CD4-positive, alpha-beta T cell treated with Interleukin-21 for 1 hour (primary cell): ENCODE measurements around the gene CHODL.

Experiments used
- DNase-seq: peaks from one replicate; pipeline ENCODE4 v3.0.0-alpha.2; 2020

Gene CHODL

GRCh38 chr21:18244671-18245463 lies at the start of gene CHODL:
CHODL (plus strand) TSS chr21:18244833; CDS start chr21:18245224, 391 bp downstream.
- no peak for DNase-seq

GRCh38 chr21:18204931-18205330 lies 39.7 kb upstream of the CHODL start:
- DNase-seq = peak; percentile 7

GRCh38 chr21:18218331-18218730 lies 26.3 kb upstream of the CHODL start:
- no peak for DNase-seq

GRCh38 chr21:18220498-18220897 lies 24.1 kb upstream of the CHODL start:
- DNase-seq = no peak

- DNase-seq = no peak
Measured at GRCh38 chr21:18222346-18222745, 22.3 kb upstream of the CHODL start.

GRCh38 chr21:18228060-18228739 lies 16.4 kb upstream of the CHODL start:
- DNase-seq = no peak

GRCh38 chr21:18235545-18235944 lies 9.1 kb upstream of the CHODL start:
- DNase-seq = no peak

- no peak for DNase-seq
Measured at GRCh38 chr21:18245464-18245967, 883 bp downstream of the CHODL start.

GRCh38 chr21:18248171-18248570 lies 3.5 kb downstream of the CHODL start:
- DNase-seq = no peak

GRCh38 chr21:18249672-18250071 lies 5.0 kb downstream of the CHODL start:
- no peak for DNase-seq

- no peak for DNase-seq
Measured at GRCh38 chr21:18251065-18251464, 6.4 kb downstream of the CHODL start.

- no peak for DNase-seq
Measured at GRCh38 chr21:18252256-18252655, 7.6 kb downstream of the CHODL start.

GRCh38 chr21:18252680-18253079 lies 8.0 kb downstream of the CHODL start:
- no peak for DNase-seq

GRCh38 chr21:18253221-18253620 lies 8.6 kb downstream of the CHODL start:
- DNase-seq = no peak

GRCh38 chr21:18253799-18254198 lies 9.2 kb downstream of the CHODL start:
- no peak for DNase-seq

- DNase-seq = no peak
Measured at GRCh38 chr21:18265944-18266343, 21.3 kb downstream of the CHODL start.

GRCh38 chr21:18267496-18267895 lies 22.9 kb downstream of the CHODL start:
- no peak for DNase-seq

- DNase-seq = no peak
Measured at GRCh38 chr21:18268906-18269305, 24.3 kb downstream of the CHODL start.

GRCh38 chr21:18269856-18270255 lies 25.2 kb downstream of the CHODL start:
- no peak for DNase-seq

GRCh38 chr21:18273400-18273799 lies 28.8 kb downstream of the CHODL start:
- no peak for DNase-seq

- DNase-seq = no peak
Measured at GRCh38 chr21:18274370-18274769, 29.7 kb downstream of the CHODL start.

GRCh38 chr21:18275781-18276180 lies 31.1 kb downstream of the CHODL start:
- no peak for DNase-seq

- DNase-seq = no peak
Measured at GRCh38 chr21:18285379-18285778, 40.7 kb downstream of the CHODL start.

GRCh38 chr21:18289876-18290275 lies 45.2 kb downstream of the CHODL start:
- no peak for DNase-seq
